Uterus (tissue), 2 donors: Measurements from ENCODE around the gene GDF10.

Source experiments
- CTCF ChIP-seq, 4 experiments: fragments of 200-600 bp in 2 of 4; fragments of 450-650 bp in 2 of 4; sonication (generic) in 2 of 4; IDR thresholded peaks; one replicate each; pipeline ENCODE4 v1.5.1; 2016 to 2019; ENCODE audit warnings: antibody characterized with exemption in 4 of 4, mild to moderate bottlenecking in 2 of 4, moderate library complexity in 1 of 4
- POLR2A ChIP-seq, 2 donors: fragments of 450-650 bp; IDR thresholded peaks; one replicate each; pipeline ENCODE4 v1.6.1; 2016; ENCODE audit warnings: antibody characterized with exemption in 2 of 2, mild to moderate bottlenecking in 1 of 2, moderate library complexity in 1 of 2

- TF ChIP-seq CTCF (IDR thresholded peaks at IDR 0.05) (no peak), POLR2A (IDR thresholded peaks at IDR 0.05) (no peak)
These were observed 14.5 kb downstream of the GDF10 start for GRCh38 chr10:47314416-47314970.
